Retinal pigment epithelial cell (primary cell): ENCODE measurements around the gene ACKR3.

Experiments used
- DNase-seq: peaks from one replicate; pipeline ENCODE4 v3.0.0-alpha.2; 2010; ENCODE audit warnings: low read depth
- H3K4me3 ChIP-seq: 2 replicates; pipeline ENCODE4 v1.5.1; 2011; ENCODE audit warnings: mild to moderate bottlenecking, low read length, control low read depth, moderate library complexity
- CTCF ChIP-seq: conservative IDR thresholded peaks from 2 replicates; pipeline ENCODE4 v1.5.1; 2011; ENCODE audit warnings: low read depth, low read length, control low read depth, inconsistent platforms

The ACKR3 gene

GRCh38 chr2:236614551-236614950 lies 44.9 kb downstream of the ACKR3 start:
- no peak overlapping the region for H3K4me3 ChIP-seq
- no peak for TF ChIP-seq CTCF
- DNase-seq, result no peak

DNA sequence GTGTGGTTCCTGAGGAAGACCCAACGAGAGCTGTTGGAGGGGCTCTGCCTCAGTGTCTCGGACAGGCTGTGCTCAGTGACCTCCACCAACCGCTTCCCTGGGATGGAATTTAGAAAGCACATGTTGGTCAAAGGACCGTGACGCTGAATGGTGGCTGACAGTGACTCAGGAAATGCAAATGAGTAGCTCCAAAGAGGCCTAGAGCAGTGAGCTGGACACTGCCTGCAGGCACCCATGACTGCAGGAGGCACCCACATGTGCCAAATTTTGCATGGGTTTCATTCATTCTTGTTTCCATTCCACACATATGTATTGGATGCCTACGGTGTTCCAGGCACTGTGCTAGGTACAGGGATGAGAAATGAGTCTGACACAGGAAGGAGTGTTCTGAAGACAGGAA lies 46.4 kb downstream of the ACKR3 start:
- no peak for DNase-seq
- H3K4me3 ChIP-seq, result no peak overlapping the region
- no peak for TF ChIP-seq CTCF

- no peak for DNase-seq
- TF ChIP-seq CTCF, result no peak
- no peak overlapping the region for H3K4me3 ChIP-seq
These were observed 47.0 kb downstream of the ACKR3 start for GRCh38 chr2:236616624-236617023.

DNA sequence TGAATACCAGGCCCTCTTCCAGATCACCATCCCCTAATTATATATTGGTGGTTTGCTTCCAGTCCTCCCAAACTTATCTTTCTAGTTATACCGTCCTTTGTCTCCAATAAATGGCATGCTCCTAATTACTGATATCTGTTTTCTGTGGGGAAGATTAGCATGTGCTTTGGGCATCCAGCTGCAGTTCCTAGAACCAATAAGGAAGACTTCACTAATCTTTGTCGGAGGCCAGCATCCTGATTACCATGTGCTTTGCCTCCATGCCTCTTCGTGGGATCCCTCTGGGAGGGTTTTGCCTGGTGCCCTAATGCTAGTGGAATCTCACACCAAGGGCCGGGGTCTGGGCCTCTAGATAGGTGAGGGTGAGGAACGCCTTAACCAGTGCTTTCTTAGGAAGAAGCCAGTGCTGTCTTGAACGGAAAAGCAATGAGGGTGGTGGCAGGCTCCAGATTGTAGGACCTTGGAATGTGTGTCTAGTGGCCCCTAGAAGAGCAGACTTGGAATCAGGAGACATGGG lies 47.7 kb downstream of the ACKR3 start:
- no peak overlapping the region for H3K4me3 ChIP-seq
- no peak for DNase-seq
- no peak for TF ChIP-seq CTCF

GRCh38 chr2:236617796-236618195 lies 48.2 kb downstream of the ACKR3 start:
- no peak for TF ChIP-seq CTCF
- no peak for DNase-seq

DNA sequence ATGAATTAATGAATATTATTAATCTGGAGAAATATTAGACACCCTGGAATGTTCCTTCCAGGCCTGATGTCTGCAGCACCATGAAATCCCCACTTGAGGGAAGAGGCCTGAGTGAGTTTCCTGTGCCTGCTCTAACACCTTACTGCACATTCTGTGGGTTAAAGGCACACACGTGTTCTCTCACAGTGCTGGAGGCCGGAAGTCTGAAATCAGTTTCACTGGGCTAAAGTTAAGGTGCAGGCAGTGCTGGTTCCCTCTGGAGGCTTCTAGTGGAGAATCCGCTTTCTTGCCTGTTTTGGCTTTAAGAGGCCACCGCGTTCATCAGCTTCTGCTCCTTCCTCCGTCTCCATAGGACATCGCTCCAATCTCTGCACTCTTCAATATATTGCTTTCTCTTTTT lies 48.7 kb downstream of the ACKR3 start:
- DNase-seq, result no peak
- no peak overlapping the region for H3K4me3 ChIP-seq
- no peak for TF ChIP-seq CTCF

More at GRCh38 chr2:236617796-236618195, 48.2 kb downstream of the ACKR3 start:
- H3K4me3 ChIP-seq, result no peak overlapping the region

- no peak for TF ChIP-seq CTCF
- no peak for DNase-seq
- H3K4me3 ChIP-seq, result no peak overlapping the region
These were observed 50.4 kb downstream of the ACKR3 start for GRCh38 chr2:236619910-236620612.
